HepG2 (cell line): ENCODE measurements around the gene POLN. TPM values are rescaled to one million over a fixed set of nuclear protein-coding genes. Genes with fewer than 3 reads are reported as not detected.

Experiments
- ATM ChIP-seq: fragments of 450-650 bp; IDR thresholded peaks from 2 replicates; pipeline ENCODE4 v1.7.1; 2017; ENCODE audit warnings: mild to moderate bottlenecking, borderline replicate concordance
- CREB1 ChIP-seq, 2 experiments: fragments of 450-650 bp in 1 of 2; IDR thresholded peaks; 2 replicates each; pipeline ENCODE4 v1.6.1; 2016 to 2017; ENCODE audit warnings: control low read depth in 1 of 2, mild to moderate bottlenecking in 1 of 2, missing compliant biosample characterization in 1 of 2, missing genetic modification characterization in 1 of 2
- ETV5 ChIP-seq: IDR thresholded peaks from 2 replicates; pipeline ENCODE4 v1.6.1; 2018; ENCODE audit warnings: missing biosample characterization, missing genetic modification reagents, inconsistent platforms, borderline replicate concordance
- HNRNPLL ChIP-seq: fragments of 200-400 bp; formaldehyde crosslinking; IDR thresholded peaks from 2 replicates; pipeline ENCODE4 v1.6.1; 2017; ENCODE audit warnings: mild to moderate bottlenecking, low read depth, low read length; ENCODE audit not compliant: poor library complexity, severe bottlenecking
- MLX ChIP-seq: IDR thresholded peaks from 2 replicates; pipeline ENCODE4 v1.6.1; 2016
- NR2C2 ChIP-seq: sonication (generic); formaldehyde crosslinking; IDR thresholded peaks from 2 replicates; pipeline ENCODE4 v1.4.0; 2020; ENCODE audit warnings: missing genetic modification reagents, mild to moderate bottlenecking, moderate library complexity, borderline replicate concordance
- PAX8 ChIP-seq: sonication (generic); formaldehyde crosslinking; IDR thresholded peaks from 2 replicates; pipeline ENCODE4 v1.8.0; 2022; ENCODE audit warnings: mild to moderate bottlenecking, missing genetic modification reagents, borderline replicate concordance
- PCBP2 ChIP-seq: fragments of 200-400 bp; formaldehyde crosslinking; optimal IDR thresholded peaks from 2 replicates; pipeline ENCODE3; 2018; ENCODE audit warnings: low read length, low read depth; ENCODE audit not compliant: poor library complexity, severe bottlenecking
- PLSCR1 ChIP-seq: sonication (generic); formaldehyde crosslinking; IDR thresholded peaks from 2 replicates; pipeline ENCODE4 v1.5.0; 2020; ENCODE audit warnings: missing genetic modification reagents, mild to moderate bottlenecking, borderline replicate concordance
- SP140L ChIP-seq: sonication (generic); formaldehyde crosslinking; IDR thresholded peaks from 2 replicates; pipeline ENCODE4 v1.4.0; 2020; ENCODE audit warnings: missing genetic modification reagents, borderline replicate concordance
- YEATS4 ChIP-seq: sonication (generic); formaldehyde crosslinking; IDR thresholded peaks from 2 replicates; pipeline ENCODE4 v1.4.0; 2020; ENCODE audit warnings: missing genetic modification reagents, borderline replicate concordance
- ZNF296 ChIP-seq: sonication (generic); formaldehyde crosslinking; conservative IDR thresholded peaks from 2 replicates; pipeline ENCODE4 v1.5.0; 2020; ENCODE audit warnings: mild to moderate bottlenecking, missing genetic modification reagents
- ZSCAN29 ChIP-seq: sonication (generic); formaldehyde crosslinking; conservative IDR thresholded peaks from 2 replicates; pipeline ENCODE4 v1.4.0; 2020; ENCODE audit warnings: mild to moderate bottlenecking, missing genetic modification reagents
- polyA plus RNA-seq, 8 experiments: library from polyadenylated mRNA; depleted of rRNA in 3 of 8; stranded (reverse) in 7 of 8; unstranded in 1 of 8; fragments of >200 nt; fragmentation: Illumina TruSeq in 4 of 8; extraction: Trizol in 4 of 8; gene quantifications; 2 replicates each; pipeline versions ENCODE4 v1.2.1 to v1.2.3, GENCODE V29; 2011 to 2016; ENCODE audit warnings: low read depth in 4 of 8, missing spikeins in 1 of 8, mixed read lengths in 1 of 8; ENCODE audit not compliant: insufficient read depth in 1 of 8
- total RNA-seq, 5 experiments: library from RNA; depleted of rRNA; stranded (reverse); fragments of >200 nt; fragmentation: Illumina TruSeq; extraction: Trizol; gene quantifications; 2 replicates each; pipeline ENCODE4 v1.2.3, GENCODE V29; 2016; ENCODE audit warnings: low read depth in 1 of 5
- TF ChIP-seq, protein P1 (sequence below): sonication (generic); formaldehyde crosslinking; IDR thresholded peaks from 2 replicates; pipeline ENCODE4 v1.4.0; 2020; ENCODE audit warnings: missing genetic modification reagents
- TF ChIP-seq, protein P2 (sequence below): sonication (generic); formaldehyde crosslinking; IDR thresholded peaks from 2 replicates; pipeline ENCODE4 v1.8.0; 2022; ENCODE audit warnings: missing genetic modification reagents, mild to moderate bottlenecking, inconsistent platforms, borderline replicate concordance
- TF ChIP-seq, protein P3 (sequence below): sonication (generic); formaldehyde crosslinking; IDR thresholded peaks from 2 replicates; pipeline ENCODE4 v1.4.0; 2020; ENCODE audit warnings: missing genetic modification reagents

Gene POLN
- total and polyA plus RNA-seq, 2 of the 13 experiments (the other 11 are each of a cell fraction or from before 2014, with no cell fraction given), result 0.93 to 1.5 TPM

DNA sequence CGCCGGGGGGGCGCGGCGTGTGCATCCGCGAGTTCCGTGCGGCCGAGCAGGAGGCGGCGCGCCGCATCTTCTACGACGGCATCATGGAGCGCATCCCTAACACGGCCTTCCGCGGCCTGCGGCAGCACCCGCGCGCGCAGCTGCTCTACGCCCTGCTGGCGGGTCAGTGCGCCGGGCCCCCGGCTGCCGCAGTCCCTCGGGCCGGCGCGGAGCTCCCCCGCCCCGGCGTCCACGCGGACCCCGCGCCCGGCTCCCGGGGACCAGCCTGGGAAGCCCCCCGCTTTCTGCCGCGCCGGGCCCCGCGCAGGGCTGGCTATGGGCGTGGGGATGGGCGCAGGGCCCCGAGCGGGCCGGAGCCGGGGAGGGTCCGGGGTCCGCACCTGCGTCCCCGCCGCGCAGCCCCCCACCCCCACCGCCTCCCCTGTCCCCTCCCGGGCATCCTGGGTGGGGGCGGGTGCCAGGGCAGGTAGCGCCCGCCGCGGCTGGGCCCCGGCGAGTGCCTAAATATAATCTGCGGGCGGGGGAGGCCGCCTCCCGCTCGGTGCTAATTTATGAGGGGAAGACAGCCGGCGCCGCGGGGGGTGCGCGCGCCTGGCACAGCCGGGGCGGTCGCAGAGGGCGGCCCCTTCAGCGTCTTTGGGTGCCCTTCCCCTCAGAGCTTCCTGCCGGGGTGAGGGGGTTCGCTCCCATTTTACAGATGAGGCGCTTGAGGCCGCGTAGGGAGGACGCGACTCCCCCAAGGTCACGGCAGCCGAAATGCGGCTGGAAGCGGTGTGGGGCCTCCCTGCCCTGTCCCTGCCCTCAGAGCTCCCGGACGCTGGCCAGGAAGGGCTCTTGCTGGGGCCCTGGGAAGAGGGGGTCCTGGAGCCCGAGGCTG lies 182.0 kb downstream of the POLN start (continued):
- TF ChIP-seq, protein P1, sequence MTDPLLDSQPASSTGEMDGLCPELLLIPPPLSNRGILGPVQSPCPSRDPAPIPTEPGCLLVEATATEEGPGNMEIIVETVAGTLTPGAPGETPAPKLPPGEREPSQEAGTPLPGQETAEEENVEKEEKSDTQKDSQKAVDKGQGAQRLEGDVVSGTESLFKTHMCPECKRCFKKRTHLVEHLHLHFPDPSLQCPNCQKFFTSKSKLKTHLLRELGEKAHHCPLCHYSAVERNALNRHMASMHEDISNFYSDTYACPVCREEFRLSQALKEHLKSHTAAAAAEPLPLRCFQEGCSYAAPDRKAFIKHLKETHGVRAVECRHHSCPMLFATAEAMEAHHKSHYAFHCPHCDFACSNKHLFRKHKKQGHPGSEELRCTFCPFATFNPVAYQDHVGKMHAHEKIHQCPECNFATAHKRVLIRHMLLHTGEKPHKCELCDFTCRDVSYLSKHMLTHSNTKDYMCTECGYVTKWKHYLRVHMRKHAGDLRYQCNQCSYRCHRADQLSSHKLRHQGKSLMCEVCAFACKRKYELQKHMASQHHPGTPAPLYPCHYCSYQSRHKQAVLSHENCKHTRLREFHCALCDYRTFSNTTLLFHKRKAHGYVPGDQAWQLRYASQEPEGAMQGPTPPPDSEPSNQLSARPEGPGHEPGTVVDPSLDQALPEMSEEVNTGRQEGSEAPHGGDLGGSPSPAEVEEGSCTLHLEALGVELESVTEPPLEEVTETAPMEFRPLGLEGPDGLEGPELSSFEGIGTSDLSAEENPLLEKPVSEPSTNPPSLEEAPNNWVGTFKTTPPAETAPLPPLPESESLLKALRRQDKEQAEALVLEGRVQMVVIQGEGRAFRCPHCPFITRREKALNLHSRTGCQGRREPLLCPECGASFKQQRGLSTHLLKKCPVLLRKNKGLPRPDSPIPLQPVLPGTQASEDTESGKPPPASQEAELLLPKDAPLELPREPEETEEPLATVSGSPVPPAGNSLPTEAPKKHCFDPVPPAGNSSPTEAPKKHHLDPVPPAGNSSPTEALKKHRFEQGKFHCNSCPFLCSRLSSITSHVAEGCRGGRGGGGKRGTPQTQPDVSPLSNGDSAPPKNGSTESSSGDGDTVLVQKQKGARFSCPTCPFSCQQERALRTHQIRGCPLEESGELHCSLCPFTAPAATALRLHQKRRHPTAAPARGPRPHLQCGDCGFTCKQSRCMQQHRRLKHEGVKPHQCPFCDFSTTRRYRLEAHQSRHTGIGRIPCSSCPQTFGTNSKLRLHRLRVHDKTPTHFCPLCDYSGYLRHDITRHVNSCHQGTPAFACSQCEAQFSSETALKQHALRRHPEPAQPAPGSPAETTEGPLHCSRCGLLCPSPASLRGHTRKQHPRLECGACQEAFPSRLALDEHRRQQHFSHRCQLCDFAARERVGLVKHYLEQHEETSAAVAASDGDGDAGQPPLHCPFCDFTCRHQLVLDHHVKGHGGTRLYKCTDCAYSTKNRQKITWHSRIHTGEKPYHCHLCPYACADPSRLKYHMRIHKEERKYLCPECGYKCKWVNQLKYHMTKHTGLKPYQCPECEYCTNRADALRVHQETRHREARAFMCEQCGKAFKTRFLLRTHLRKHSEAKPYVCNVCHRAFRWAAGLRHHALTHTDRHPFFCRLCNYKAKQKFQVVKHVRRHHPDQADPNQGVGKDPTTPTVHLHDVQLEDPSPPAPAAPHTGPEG (CRISPR knock-in tag), result no peak
- TF ChIP-seq YEATS4 (CRISPR knock-in tag) (no peak), PLSCR1 (CRISPR knock-in tag) (no peak), ZSCAN29 (CRISPR knock-in tag) (no peak), ATM (no peak), PAX8 (CRISPR knock-in tag) (no peak), ETV5 (CRISPR knock-in tag) (no peak), CREB1 (IDR thresholded peaks at IDR 0.05) (no peak), CREB1 (CRISPR knock-in tag; IDR thresholded peaks at IDR 0.05) (no peak), NR2C2 (no peak), PCBP2 (no peak), SP140L (CRISPR knock-in tag) (no peak), ZNF296 (CRISPR knock-in tag) (no peak), HNRNPLL (no peak), MLX (no peak)
- TF ChIP-seq, protein P2, sequence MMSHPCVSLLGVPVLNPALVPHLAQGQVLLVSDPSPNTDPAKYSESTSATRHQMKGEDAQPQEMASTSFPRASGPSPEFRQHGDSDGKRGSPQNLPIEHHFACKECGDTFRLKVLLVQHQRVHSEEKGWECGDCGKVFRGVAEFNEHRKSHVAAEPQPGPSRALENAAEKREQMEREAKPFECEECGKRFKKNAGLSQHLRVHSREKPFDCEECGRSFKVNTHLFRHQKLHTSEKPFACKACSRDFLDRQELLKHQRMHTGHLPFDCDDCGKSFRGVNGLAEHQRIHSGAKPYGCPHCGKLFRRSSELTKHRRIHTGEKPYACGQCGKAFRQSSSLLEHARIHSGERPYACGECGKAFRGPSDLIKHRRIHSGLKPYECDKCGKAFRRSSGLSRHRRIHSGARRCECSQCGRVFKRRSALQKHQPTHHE (CRISPR knock-in tag), result no peak
- TF ChIP-seq, protein P3, sequence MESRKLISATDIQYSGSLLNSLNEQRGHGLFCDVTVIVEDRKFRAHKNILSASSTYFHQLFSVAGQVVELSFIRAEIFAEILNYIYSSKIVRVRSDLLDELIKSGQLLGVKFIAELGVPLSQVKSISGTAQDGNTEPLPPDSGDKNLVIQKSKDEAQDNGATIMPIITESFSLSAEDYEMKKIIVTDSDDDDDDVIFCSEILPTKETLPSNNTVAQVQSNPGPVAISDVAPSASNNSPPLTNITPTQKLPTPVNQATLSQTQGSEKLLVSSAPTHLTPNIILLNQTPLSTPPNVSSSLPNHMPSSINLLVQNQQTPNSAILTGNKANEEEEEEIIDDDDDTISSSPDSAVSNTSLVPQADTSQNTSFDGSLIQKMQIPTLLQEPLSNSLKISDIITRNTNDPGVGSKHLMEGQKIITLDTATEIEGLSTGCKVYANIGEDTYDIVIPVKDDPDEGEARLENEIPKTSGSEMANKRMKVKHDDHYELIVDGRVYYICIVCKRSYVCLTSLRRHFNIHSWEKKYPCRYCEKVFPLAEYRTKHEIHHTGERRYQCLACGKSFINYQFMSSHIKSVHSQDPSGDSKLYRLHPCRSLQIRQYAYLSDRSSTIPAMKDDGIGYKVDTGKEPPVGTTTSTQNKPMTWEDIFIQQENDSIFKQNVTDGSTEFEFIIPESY (CRISPR knock-in tag), result peak; percentile 82; the same call in 1 of the 2 replicates
